Measurements from ENCODE around the gene BIN1.

GRCh38 chr2:127027715-127028114 lies 79.2 kb downstream of the BIN1 start:
- no peak for TF ChIP-seq EZH2 (IDR thresholded peaks at IDR 0.05)
- TF ChIP-seq POLR2AphosphoS5 (IDR thresholded peaks at IDR 0.05; ENCODE audit: borderline replicate concordance, low read depth, low read length): no peak
